ENCODE results near the gene NDUFS7.
A peak's percentile ranks its signal among the peaks of the same experiment; 100 is the strongest.

The NDUFS7 gene

DNA sequence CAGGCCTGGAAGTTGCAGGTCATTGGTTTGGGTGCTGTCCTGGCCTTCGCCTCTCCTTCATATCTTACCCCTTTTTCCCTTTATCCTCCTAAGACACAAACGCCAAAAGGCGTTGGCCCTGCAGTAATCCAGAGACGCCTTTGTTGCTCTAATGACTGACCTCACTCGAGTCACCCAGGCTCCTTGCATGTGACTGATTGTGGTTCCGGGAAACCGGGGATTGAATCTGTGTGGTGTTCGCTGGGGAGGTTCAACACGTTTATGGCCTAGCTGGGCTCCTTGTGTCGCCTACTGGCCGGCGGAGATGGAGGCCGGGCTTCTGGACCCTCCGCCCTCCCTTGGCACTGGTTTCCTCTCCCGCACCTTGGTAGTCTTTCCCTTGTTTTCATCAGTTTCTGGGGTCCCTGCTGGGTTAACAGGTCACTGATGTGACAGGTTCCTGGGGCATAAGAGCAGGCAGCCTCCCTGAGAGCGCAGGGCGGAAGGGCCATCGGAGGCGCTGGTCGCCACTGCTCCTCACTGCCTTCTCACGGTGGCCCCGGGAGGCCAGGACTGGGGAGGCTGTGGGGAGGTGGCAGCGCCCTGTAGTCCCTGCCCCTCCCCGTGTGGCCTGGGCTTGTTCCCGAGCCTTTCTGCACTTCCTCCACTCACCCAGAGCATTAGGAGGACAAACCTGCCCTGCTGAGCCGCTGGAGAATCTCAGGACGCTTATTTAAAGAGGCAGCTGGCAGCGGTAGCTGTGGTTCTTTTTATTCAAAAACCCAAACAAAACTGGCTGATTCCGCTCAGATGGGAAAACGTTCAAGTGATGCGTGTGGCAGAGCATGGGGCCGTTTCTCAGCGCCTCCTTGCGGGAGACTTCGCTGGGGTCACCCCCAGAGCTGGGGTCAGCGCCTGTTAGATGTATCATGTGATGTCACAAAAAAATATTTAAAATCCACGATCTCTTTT, 18.1 kb upstream of the NDUFS7 start:
- no peak for DNase-seq (ENCODE audit: low spot score)

GRCh38 chr19:1366296-1366695, 17.4 kb upstream of the NDUFS7 start:
- no peak for DNase-seq (ENCODE audit: low spot score)

DNA sequence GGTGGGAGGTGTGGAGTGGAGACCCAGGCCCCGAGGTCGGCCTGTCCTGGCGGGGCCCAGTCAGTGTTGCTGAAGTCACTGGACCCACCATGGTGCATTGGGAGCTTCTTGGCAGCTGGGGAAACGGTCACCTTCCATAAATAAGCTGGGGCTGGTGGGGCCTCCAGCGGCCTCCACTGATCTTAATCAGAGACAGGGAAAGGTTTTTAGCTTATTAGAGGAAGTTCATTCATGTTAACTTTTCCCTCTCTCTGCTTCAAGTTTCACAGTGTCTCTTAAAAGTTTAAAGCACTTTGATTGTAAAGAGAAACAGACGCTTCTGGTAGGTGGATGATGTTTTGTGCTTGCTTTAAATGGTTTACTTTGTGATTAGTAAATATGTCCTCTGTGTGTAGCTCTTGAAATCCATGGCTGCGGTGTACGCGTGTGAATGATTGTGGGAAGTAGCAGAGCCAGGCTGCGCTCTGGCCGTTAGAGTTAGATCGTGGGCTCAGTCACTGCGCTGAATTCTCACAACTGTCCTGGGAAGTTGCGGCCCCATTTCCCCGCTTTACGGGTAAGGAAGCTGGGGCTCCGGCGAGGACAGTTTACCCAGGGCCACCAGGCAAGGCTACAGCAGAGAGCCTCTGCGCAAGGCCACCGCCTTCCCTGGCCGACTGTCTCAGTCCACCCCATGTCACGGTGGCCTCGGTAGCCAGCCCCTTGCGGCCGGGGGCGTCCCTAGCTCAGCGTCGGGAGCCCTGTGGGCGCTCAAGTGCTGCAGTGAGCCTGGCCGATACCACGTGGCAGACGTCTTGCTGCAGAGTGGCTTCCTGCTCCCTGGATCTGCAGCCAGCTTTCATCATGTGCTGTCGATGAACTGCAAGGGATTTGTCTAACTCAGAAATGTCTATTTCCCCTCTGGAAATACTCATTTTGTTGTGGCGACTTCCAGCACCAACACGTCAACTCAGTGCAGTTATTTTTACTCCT, 16.5 kb upstream of the NDUFS7 start:
- no peak for DNase-seq (ENCODE audit: low spot score)

DNA sequence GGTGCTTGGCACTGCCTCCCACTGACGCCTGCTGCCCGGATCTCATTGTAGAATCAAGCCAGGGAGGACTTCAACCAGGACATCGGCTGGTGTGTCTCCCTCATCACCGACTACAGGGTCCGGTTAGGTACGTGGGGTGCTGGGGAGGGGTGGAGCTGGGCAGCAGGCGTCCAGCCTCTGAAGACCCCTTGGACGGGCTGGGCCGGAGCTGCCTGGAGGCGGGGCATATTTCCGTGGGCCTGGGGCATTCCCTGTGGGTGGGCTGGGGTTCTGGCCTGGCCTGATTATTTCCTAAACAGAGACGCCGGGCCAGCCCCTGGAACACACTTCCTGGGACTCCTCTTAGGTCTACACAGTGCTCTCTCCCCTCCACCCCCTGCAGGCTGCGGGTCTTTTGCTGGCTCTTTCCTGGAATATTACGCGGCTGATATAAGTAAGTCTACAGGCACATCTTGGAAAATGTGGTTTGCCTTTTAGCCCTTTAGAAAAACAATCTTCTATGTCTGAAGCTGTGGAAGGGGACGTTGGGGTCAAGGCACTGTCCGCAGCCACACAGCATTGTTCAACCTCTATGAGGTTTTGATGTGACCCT, 14.4 kb upstream of the NDUFS7 start:
- DNase-seq (ENCODE audit: low spot score), result no peak

- no peak for DNase-seq (ENCODE audit: low spot score)
Observed at GRCh38 chr19:1370579-1371361, 12.9 kb upstream of the NDUFS7 start.

DNA sequence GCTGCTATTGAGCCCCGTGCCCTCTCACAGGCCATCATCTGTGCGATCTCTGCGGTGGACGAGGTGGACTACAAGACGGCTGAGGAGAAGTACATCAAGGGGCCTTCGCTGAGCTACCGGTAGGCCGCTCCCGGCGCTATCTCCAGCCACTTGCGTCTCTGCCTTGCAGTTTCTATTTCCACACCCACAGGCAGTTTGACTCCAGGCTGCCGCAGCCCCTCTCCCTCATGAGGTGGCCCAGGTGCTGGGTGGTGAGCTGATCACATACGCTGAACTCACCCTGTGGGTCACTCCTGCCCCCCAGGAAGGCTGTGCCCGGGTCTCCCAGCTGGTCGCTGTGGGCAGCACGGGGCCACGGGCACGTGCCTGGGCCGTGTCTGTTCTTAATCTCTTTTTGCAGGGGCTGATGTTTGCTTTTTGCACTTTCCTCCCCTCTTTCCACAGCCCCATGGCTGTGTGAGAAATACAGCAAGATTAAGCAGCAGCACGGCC, 10.6 kb upstream of the NDUFS7 start:
- DNase-seq (ENCODE audit: low spot score), result no peak

DNA sequence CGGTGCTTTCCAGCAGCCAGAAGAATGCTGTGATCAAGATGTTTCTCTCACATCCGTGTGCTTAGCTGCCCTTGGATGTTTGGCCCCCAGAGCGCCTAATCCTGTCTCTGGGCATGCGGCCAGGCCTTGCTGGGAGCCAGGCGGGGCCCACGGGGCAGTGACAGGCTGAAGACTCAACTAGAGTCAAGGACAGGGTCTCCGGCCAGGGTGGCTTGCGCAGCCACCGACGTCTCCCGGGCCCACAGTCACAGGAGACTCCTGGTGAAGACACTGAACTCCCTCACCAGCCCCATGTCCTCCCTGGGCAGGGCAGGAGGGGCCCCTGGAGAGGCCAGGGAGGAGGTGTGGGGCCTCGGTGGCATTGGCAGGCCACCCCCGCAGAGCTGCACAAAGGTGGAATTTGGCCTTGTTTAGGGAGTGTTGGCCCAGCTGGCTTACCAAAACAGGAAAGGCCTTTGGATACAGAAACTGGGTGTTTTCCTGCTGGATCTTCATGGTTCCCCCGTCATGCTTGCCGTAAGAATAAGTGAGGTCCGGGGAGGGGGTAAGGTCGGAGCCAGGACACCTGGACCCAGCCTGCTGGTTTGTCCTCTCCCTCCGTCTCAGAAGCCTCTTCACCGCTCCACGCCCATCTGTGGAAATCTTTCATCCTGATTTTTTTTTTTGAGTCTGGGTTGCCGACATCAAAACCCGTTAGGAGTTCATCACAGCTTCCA, 10.0 kb upstream of the NDUFS7 start:
- DNase-seq (ENCODE audit: low spot score), result peak; percentile 39

DNA sequence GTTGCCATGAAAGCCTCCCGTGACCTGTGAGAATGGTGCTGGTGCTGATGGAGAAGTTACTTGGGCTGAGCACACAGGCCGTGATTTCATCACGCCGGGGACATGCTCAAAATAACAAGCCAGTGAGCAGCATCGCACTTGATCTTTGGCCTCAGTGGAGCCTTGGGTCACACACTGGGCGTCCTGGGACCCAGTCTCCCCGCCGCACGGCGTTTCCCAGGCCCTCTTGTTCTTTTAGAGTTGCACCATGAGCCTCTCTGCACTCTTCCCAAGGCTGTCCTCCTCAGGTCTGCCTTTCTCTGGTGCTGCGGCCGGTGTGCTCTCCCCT, 9.5 kb upstream of the NDUFS7 start:
- no peak for DNase-seq (ENCODE audit: low spot score)

DNA sequence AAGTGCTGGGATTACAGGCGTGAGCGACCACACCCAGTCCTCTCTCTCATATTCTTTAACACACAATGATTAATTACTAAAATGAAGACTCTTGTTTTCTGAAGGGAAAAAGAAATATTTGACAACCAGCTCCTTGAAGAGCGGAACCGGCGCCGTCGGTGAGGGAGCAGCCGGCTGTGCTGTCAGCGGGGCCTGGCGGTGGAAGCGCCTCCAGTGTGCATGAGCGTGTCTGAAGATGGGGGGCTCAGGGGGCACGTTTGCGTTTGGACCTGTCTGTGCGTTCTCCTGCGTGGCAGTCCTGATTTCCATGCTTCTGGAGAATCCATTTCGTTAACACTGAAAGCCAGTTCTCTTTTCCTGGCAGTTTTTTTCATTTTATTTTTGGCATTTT, 7.3 kb upstream of the NDUFS7 start:
- DNase-seq (ENCODE audit: low spot score), result no peak

GRCh38 chr19:1377176-1377964, 6.3 kb upstream of the NDUFS7 start:
- DNase-seq (ENCODE audit: low spot score), result no peak

DNA sequence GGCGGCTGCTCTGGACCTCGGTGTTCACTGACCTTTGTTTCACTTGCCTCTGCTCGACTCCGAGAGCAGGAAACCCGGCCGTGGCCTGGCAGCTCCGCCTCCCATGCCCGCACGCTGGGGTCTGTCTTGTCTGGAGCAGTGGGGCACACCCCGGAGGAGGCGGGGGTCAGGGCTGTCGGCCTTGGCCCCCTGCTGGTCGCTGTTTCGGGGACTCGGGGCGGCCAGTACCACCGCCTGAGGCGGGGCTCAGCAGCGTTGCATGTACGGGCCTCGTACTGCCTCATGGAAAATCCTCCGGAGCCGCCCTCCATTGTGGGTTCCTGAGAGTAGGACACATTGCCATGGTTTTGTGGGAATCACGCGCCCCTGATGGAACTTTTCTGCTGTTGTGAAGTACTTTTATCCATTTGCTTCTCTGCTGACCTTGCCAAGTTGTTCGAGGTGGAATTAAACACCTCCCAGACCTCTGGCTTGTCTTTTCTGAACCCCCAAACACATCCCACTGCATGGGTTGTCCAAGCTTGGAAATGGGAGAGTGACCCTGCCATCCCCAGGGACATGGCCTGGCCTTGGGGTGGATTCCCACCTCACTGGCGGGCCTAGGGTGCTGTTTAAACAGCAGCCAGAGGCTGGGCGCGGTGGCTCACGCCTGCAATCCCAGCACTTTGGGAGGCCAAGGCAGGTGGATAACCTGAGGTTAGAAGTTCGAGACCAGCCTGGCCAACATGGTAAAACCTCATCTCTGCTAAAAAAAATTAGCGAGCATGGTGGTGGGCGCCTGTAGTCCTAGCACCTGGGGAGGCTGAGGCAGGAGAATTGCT, 5.5 kb upstream of the NDUFS7 start:
- DNase-seq (ENCODE audit: low spot score), result no peak

DNA sequence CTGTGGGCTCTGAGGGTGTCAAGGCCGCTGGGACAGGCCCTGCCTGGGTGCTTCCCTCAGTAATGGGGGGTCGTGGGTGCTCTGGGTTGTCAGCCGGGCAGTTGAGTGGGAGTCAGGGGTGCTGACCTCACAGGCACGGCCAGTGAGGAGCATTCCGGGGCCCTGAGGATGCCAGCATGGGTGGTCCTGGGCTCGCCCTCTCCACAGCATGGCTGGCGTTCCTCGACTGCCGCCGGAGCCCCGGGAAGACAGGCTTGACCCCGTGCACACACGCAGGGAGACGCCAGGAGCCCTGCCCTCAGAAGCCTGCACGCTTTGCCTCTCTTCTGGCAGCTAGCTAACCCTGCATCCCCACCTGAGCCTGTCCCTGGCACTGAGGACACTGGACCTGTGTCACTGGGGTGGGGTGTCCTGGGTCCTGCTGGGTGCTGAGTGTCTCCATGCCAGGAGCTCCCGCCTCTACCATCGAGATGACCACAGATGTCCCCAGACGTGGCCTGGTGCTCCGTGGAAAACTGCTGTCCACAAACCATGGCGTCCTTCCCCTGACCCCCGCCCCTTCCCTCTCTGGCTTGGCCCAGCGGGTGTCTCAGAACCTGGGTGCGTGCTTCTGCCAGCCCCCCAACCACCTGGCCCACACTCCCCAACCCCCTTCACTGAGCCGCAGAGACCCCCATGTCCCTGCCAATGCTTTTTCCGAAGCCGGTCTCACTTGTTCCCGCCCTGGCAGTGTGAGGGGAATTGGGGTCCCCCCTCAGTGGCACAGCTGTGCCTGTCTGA, 4.4 kb upstream of the NDUFS7 start:
- no peak for DNase-seq (ENCODE audit: low spot score)

DNA sequence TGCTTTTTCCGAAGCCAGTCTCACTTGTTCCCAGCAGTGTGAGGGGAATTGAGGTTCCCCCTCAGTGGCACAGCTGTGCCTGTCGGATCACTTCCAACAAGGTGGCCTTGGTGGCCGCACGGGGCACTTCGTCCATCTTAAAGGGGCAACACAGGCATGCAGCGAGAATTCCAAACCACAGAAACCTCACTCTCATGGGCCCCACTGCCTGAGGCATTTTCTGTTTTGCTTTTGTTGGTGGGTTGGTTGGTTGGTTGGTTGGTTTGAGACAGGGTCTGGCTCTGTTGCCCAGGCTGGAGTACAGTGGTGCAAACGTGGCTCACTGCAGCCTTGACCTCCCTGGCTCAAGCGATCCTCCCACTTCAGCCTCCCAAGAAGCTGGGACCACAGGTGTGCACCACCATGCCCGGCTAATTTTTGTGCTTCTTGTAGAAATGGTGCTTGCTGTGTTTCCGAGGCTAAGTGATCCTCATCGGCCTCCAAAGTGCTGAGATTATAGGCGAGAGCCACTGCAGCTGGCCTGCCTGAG, 3.7 kb upstream of the NDUFS7 start:
- no peak for DNase-seq (ENCODE audit: low spot score)

GRCh38 chr19:1382250-1382649, 1.5 kb upstream of the NDUFS7 start:
- DNase-seq (ENCODE audit: low spot score), result no peak

DNA sequence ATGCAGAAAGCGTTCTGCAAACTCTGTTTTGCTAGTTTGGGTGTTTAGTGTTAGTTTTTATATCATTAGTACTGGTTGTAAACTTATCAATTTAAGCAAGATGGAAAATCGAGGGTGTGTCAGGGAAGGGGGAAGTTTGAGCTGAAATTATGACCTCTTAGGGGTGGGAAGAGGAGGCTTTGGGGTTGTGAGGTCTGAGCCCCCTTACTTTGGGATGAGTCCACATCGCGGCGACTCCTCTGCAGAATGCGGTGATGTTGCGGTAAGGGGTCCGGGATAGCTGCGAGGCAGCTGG, 743 bp upstream of the NDUFS7 start:
- no peak for DNase-seq (ENCODE audit: low spot score)

- DNase-seq (ENCODE audit: low spot score), result no peak
Observed at GRCh38 chr19:1384085-1384462, 367 bp downstream of the NDUFS7 start.

GRCh38 chr19:1384478-1385110, 887 bp downstream of the NDUFS7 start:
- DNase-seq (ENCODE audit: low spot score), result no peak

DNA sequence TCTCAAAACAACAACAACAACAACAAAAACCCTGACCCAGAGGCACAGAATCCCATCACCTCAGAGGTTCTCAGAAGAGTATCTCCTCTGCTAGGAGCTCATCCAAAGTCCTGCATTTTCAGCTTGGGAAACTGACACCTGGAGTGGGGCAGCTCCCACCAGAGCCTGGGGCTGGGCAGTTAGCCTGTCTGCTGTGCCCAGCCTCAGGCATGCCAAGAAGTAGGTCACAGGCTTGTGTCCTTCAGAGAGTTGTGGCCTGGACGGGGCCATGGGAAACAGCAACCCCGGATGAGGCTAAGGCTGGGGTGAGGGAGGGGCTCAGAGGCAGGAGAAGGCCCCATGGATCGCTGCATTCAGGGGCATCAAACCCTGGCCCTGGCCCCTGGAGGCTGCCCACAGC, 2.1 kb downstream of the NDUFS7 start:
- no peak for DNase-seq (ENCODE audit: low spot score)
